ENCODE results near the gene CLMP. TPM values are rescaled to one million over a fixed set of nuclear protein-coding genes. Genes with fewer than 3 reads are reported as not detected.

Gene CLMP
- polyA plus RNA-seq, 6 donors from 2014 or later, result 0.20 to 0.38 (median 0.31) TPM; not detected in 3

GRCh38 chr11:123231256-123231655 lies 36.2 kb upstream of the CLMP start:
- Mint-ChIP-seq H3K4me3 (no peak overlapping the region), H3K36me3 (no peaks in the 10 kb centered on the region), H3K4me1 (peaks cover 11 to 22% (median 12%) of the 10 kb centered on the region in 3 donors), H3K9me3 (no peaks in the 10 kb centered on the region), H3K27me3 (peaks cover 2 to 13% (median 4%) of the 10 kb centered on the region in 3 donors), H3K27ac (no peak overlapping the region)
- no peak for ATAC-seq (ENCODE audit: low read depth in 2 of 2)
- no peak for DNase-seq

- DNase-seq, result no peak
- Mint-ChIP-seq H3K36me3 (no peaks in the 10 kb centered on the region), H3K27me3 (peaks cover 6 to 18% (median 8%) of the 10 kb centered on the region in 3 donors), H3K9me3 (no peaks in the 10 kb centered on the region), H3K27ac (no peak overlapping the region), H3K4me1 (peaks cover 11 to 22% (median 12%) of the 10 kb centered on the region in 3 donors), H3K4me3 (no peak overlapping the region)
- no peak for ATAC-seq (ENCODE audit: low read depth in 2 of 2)
These were observed 35.3 kb upstream of the CLMP start for GRCh38 chr11:123230346-123230745.

DNA sequence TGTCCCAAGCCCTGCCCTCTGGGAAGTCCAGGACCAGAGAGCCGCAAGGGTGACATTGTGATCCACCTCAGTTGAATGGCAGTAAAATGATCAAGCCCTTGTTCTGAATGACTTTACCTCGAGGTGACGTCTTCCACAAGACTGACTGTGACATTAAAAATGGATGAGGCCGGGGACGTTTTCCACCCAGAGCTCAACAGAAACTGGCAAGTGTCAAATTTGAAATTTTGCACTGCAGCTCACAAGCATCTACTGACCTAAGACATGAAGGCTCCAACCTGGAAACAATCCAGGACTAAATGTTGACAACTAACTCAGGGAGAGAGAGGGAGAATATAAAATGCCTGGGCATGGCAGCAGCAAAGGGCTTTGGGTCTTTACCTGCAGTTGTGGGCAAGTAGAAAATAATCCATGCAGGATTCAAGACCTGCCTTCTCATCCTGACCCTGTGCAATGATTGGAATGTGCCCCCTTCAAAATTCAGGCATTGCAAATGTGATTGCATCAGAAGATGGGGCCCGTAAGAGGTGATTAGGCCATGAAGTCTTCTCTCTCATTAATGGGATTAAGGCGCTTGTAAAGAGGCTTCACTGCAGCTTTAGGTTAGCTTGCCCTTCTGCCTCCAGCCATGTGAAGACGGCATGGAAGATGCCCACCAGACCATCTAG lies 33.6 kb upstream of the CLMP start:
- no peaks in the 10 kb centered on the region for H3K36me3 Mint-ChIP-seq
- H3K27me3 Mint-ChIP-seq, result peaks cover 6 to 18% (median 14%) of the 10 kb centered on the region in 3 donors
- no peak for ATAC-seq (ENCODE audit: low read depth in 2 of 2)
- DNase-seq, result no peak
- no peak overlapping the region for H3K27ac Mint-ChIP-seq
- no peaks in the 10 kb centered on the region for H3K9me3 Mint-ChIP-seq
- H3K4me1 Mint-ChIP-seq, result peaks cover 9 to 11% (median 10%) of the 10 kb centered on the region in 3 donors
- H3K4me3 Mint-ChIP-seq, result no peak overlapping the region

DNA sequence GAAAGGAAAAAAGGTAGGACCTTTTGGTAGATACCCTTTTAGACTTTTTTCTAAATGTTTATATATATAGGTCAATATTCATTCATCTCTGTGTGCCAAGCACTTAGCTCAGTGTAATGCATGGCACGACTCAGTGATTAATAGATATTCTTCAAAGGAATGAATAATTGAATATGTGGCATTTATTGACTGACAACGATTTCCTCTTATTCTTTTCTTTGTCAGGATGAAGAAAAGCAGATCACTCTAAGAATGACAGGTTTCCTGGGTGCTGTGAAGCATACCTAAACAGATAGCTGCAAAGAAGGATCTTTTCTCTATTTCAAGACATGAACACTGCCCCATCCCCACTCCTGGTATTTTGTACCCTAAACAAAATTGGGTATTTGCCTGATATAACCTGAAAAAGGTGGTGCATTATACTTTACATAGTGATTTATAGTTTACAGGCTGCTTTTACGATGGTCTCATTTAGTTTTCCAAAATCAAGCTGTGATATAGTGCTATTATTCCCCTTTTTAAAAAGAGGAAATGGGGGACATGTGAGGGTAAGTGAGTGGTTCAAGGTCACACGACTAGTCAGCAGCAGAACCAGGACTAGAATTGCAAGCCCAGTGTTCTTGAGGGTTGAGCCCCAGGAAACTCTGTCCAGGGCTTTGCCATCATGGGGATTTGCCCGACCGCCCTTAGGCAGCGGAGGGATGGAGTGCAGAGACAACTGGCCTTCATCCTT lies 32.9 kb upstream of the CLMP start:
- Mint-ChIP-seq H3K4me3 (no peak overlapping the region), H3K27ac (peak overlapping the region in 1 of 6 donors; percentile 10), H3K27me3 (peaks cover 6 to 24% (median 14%) of the 10 kb centered on the region in 3 donors), H3K4me1 (peaks cover 2 to 4% (median 3%) of the 10 kb centered on the region in 3 donors), H3K36me3 (peaks cover 3 to 4% of the 10 kb centered on the region in 2 donors), H3K9me3 (peaks cover 0 to 3% (median 2%) of the 10 kb centered on the region in 7 donors)
- DNase-seq (no peak), ATAC-seq (ENCODE audit: low read depth in 2 of 2) (no peak)

- no peak overlapping the region for H3K4me3 Mint-ChIP-seq
- peaks cover 8 to 22% (median 17%) of the 10 kb centered on the region in 7 donors for H3K9me3 Mint-ChIP-seq
- no peaks in the 10 kb centered on the region for H3K4me1 Mint-ChIP-seq
- H3K27me3 Mint-ChIP-seq, result peaks cover 20 to 28% (median 22%) of the 10 kb centered on the region in 3 donors
- DNase-seq (no peak), ATAC-seq (ENCODE audit: low read depth in 2 of 2) (no peak)
- H3K36me3 Mint-ChIP-seq, result peaks cover 9 to 21% of the 10 kb centered on the region in 2 donors
- no peak overlapping the region for H3K27ac Mint-ChIP-seq
These were observed 26.5 kb upstream of the CLMP start for GRCh38 chr11:123221584-123221983.

DNA sequence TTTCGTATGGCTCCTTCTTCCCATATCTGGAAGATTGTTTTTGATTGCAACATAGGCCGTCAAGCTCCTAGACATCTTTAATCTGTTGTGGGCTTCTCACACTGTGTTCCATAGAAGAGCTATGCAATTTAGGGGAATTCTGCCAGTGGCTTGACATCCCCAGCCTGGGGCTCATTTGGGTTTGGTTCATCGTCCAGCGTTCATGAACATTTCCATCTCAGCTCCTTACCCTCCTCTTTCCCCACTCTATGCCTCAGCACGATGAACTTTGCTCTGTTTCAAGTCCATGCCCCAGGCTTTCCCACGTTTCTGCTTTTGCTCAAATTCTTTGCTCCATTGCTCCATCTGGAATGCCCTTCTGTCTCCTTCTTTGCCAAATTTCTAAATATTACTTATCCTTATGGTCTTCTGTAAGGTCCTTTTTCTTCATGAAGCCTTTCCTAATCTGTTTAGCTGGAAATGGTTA lies 26.1 kb upstream of the CLMP start:
- ATAC-seq (ENCODE audit: low read depth in 2 of 2) (no peak), DNase-seq (no peak)
- Mint-ChIP-seq H3K4me1 (no peaks in the 10 kb centered on the region), H3K36me3 (peaks cover 9 to 21% of the 10 kb centered on the region in 2 donors), H3K9me3 (peaks cover 8 to 22% (median 17%) of the 10 kb centered on the region in 7 donors), H3K27me3 (peaks cover 17 to 24% (median 21%) of the 10 kb centered on the region in 3 donors), H3K4me3 (no peak overlapping the region), H3K27ac (no peak overlapping the region)

DNA sequence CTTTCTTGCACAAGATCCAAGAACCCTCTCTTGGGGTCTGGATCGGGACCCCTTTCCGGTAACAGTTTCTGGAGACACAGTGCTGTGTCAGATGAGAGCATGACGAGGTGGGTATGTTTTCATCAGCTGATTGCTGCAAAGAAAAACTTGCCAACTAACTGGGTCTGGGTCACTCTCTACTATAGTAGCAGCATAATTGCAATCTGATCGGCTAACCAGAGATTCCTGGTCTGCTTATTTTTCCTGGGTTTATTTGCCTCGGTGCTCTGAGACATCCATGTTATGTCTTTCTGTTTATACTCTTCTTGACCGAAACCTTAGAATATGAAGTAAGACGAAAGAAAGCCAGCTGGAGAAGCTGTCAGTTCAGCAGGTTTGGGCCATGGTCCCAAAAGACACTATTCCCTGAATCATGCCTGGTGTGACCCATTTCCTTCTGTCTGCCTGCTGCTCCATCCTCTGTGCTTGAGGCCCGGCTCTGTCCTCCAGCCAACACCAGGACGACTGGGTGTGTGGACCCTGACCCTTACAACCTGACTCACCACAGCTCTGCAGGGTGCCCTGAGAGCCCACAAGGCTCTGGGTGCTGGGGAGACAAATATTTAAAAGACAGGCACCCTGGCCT lies 24.1 kb upstream of the CLMP start:
- H3K27me3 Mint-ChIP-seq, result peaks cover 14 to 20% (median 20%) of the 10 kb centered on the region in 3 donors
- H3K36me3 Mint-ChIP-seq, result peaks cover 9 to 21% of the 10 kb centered on the region in 2 donors
- ATAC-seq (ENCODE audit: low read depth in 2 of 2) (no peak), DNase-seq (no peak)
- no peaks in the 10 kb centered on the region for H3K4me1 Mint-ChIP-seq
- no peak overlapping the region for H3K4me3 Mint-ChIP-seq
- no peak overlapping the region for H3K27ac Mint-ChIP-seq
- peaks cover 8 to 22% (median 17%) of the 10 kb centered on the region in 7 donors for H3K9me3 Mint-ChIP-seq

GRCh38 chr11:123218451-123218850 lies 23.4 kb upstream of the CLMP start:
- peaks cover 8 to 22% (median 17%) of the 10 kb centered on the region in 7 donors for H3K9me3 Mint-ChIP-seq
- H3K27me3 Mint-ChIP-seq, result peaks cover 17 to 24% (median 19%) of the 10 kb centered on the region in 3 donors
- H3K27ac Mint-ChIP-seq, result no peak overlapping the region
- peaks cover 9 to 21% of the 10 kb centered on the region in 2 donors for H3K36me3 Mint-ChIP-seq
- no peaks in the 10 kb centered on the region for H3K4me1 Mint-ChIP-seq
- ATAC-seq (ENCODE audit: low read depth in 2 of 2) (no peak), DNase-seq (no peak)
- no peak overlapping the region for H3K4me3 Mint-ChIP-seq

DNA sequence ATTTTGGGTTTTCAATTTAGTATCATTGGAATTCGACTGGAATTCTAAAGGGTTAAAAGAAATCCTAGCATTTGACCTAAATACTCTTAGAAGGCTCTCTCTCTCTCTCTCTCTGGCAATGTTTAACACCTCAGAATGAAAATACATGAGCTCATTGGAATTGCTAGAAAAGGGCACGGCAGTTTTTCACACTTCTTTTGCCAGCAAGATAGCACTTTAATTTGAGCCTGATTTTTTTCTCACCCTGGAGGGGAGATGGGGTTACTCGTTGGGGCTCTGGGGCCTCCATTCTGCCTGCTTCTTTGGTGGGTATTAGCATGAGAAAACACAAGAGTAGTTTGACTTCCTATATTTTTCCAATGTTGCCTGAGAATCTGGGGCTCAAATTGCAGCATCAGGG lies 22.8 kb upstream of the CLMP start:
- no peaks in the 10 kb centered on the region for H3K4me1 Mint-ChIP-seq
- ATAC-seq (ENCODE audit: low read depth in 2 of 2) (no peak), DNase-seq (no peak)
- H3K4me3 Mint-ChIP-seq, result no peak overlapping the region
- peaks cover 6 to 19% (median 15%) of the 10 kb centered on the region in 7 donors for H3K9me3 Mint-ChIP-seq
- H3K27me3 Mint-ChIP-seq, result peaks cover 14 to 26% (median 20%) of the 10 kb centered on the region in 3 donors
- H3K36me3 Mint-ChIP-seq, result peaks cover 5 to 17% of the 10 kb centered on the region in 2 donors
- H3K27ac Mint-ChIP-seq, result no peak overlapping the region

GRCh38 chr11:123216249-123216648 lies 21.2 kb upstream of the CLMP start:
- H3K27me3 Mint-ChIP-seq, result peaks cover 4 to 23% (median 22%) of the 10 kb centered on the region in 3 donors

DNA sequence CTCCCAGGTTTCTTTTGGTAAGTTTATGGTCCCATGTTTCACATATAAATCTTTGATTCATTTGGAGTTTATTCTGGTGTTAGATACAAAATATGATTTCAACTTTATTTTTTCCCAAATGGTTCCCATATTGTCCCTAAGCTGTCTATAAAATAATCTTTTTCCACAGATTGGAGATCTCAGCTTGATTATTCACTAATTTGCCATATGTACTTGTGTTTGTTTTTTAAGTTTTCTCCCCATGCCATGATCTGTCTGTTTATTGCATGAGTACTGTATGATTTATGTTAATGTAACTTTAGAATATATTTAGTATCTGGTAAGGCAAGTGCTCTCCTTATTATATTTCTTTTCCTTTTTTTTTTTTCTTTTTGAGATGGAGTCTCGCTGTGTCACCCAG lies 19.9 kb upstream of the CLMP start:
- Mint-ChIP-seq H3K4me3 (no peak overlapping the region), H3K27ac (no peak overlapping the region), H3K4me1 (no peaks in the 10 kb centered on the region), H3K27me3 (peaks cover 4 to 21% (median 20%) of the 10 kb centered on the region in 3 donors), H3K9me3 (no peaks in the 10 kb centered on the region), H3K36me3 (no peaks in the 10 kb centered on the region)
- no peak for ATAC-seq (ENCODE audit: low read depth in 2 of 2)
- no peak for DNase-seq

More at GRCh38 chr11:123216249-123216648, 21.2 kb upstream of the CLMP start:
- Mint-ChIP-seq H3K4me3 (no peak overlapping the region), H3K4me1 (no peaks in the 10 kb centered on the region), H3K27ac (peak overlapping the region in 1 of 6 donors; percentile 36), H3K36me3 (peaks cover 0 to under 1% of the 10 kb centered on the region in 2 donors), H3K9me3 (peaks cover 0 to 3% (median 1%) of the 10 kb centered on the region in 7 donors)
- DNase-seq, result no peak
- ATAC-seq (ENCODE audit: low read depth in 2 of 2), result no peak

- Mint-ChIP-seq H3K4me1 (no peaks in the 10 kb centered on the region), H3K27ac (no peak overlapping the region), H3K36me3 (no peaks in the 10 kb centered on the region), H3K4me3 (no peak overlapping the region), H3K27me3 (peaks cover 9 to 27% (median 20%) of the 10 kb centered on the region in 3 donors), H3K9me3 (no peaks in the 10 kb centered on the region)
- no peak for DNase-seq
- no peak for ATAC-seq (ENCODE audit: low read depth in 2 of 2)
These were observed 19.3 kb upstream of the CLMP start for GRCh38 chr11:123214396-123214795.

GRCh38 chr11:123213307-123213771 lies 18.3 kb upstream of the CLMP start:
- Mint-ChIP-seq H3K4me1 (no peaks in the 10 kb centered on the region), H3K27ac (no peak overlapping the region), H3K36me3 (no peaks in the 10 kb centered on the region), H3K9me3 (peaks cover 0 to under 1% (median 0%) of the 10 kb centered on the region in 7 donors), H3K4me3 (no peak overlapping the region), H3K27me3 (peaks cover 19 to 37% (median 24%) of the 10 kb centered on the region in 3 donors)
- no peak for ATAC-seq (ENCODE audit: low read depth in 2 of 2)
- no peak for DNase-seq
